Erythroblast (primary cell): ENCODE results near the gene UVSSA.

ENCODE experiments used
- DNase-seq, 2 experiments: peaks; one replicate each; lab custom pipeline; 2025; lab: John Stamatoyannopoulos, UW
- GATA1 ChIP-seq: IDR thresholded peaks from 2 replicates; pipeline ENCODE4 v1.6.1; 2011; ENCODE audit warnings: low read depth, mild to moderate bottlenecking, control low read depth, low read length, moderate library complexity
- POLR2A ChIP-seq: IDR thresholded peaks from 2 replicates; pipeline ENCODE4 v1.6.1; 2011; ENCODE audit warnings: mild to moderate bottlenecking, low read length

The UVSSA gene, protein sequence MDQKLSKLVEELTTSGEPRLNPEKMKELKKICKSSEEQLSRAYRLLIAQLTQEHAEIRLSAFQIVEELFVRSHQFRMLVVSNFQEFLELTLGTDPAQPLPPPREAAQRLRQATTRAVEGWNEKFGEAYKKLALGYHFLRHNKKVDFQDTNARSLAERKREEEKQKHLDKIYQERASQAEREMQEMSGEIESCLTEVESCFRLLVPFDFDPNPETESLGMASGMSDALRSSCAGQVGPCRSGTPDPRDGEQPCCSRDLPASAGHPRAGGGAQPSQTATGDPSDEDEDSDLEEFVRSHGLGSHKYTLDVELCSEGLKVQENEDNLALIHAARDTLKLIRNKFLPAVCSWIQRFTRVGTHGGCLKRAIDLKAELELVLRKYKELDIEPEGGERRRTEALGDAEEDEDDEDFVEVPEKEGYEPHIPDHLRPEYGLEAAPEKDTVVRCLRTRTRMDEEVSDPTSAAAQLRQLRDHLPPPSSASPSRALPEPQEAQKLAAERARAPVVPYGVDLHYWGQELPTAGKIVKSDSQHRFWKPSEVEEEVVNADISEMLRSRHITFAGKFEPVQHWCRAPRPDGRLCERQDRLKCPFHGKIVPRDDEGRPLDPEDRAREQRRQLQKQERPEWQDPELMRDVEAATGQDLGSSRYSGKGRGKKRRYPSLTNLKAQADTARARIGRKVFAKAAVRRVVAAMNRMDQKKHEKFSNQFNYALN

DNA sequence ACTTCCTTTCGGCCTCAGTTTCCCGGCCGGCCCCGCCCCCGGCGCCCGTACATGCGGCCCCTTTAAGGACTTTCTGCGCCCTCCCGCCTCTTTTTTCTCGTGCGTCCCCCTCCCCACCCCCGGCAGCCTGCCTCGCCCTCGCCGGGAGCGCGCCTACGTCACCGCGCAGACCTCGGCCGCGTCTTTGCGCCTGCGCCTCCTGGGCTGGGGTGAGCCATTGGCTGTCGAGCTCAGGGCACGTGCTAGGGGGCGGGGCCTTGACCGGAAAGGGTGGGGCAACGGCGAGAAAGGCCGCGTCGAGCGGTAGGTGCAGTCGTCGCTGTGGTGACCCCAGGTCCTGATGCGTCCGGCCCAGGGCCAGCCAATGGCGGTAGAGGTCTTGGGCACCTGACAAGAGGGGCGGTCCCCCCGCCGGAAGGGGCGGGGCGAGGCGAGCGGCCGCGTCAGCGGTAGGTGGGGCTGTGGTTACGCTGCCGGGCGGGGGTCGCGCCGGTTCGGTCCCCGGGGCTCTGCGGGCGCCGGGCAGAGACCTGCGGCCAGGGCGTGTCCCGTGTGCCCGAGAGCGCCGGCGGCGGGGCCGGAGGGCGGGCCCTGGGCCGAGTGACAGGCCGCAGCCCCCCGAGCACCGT lies at the start of gene UVSSA:
TSS of gene UVSSA (plus strand) at position 428 of the 629 bp plus-strand sequence. CDS start 884 bp downstream, outside the sequence.
- peak; percentile 100 for DNase-seq
- no peak for TF ChIP-seq GATA1
- peak; percentile 88 for TF ChIP-seq POLR2A

DNA sequence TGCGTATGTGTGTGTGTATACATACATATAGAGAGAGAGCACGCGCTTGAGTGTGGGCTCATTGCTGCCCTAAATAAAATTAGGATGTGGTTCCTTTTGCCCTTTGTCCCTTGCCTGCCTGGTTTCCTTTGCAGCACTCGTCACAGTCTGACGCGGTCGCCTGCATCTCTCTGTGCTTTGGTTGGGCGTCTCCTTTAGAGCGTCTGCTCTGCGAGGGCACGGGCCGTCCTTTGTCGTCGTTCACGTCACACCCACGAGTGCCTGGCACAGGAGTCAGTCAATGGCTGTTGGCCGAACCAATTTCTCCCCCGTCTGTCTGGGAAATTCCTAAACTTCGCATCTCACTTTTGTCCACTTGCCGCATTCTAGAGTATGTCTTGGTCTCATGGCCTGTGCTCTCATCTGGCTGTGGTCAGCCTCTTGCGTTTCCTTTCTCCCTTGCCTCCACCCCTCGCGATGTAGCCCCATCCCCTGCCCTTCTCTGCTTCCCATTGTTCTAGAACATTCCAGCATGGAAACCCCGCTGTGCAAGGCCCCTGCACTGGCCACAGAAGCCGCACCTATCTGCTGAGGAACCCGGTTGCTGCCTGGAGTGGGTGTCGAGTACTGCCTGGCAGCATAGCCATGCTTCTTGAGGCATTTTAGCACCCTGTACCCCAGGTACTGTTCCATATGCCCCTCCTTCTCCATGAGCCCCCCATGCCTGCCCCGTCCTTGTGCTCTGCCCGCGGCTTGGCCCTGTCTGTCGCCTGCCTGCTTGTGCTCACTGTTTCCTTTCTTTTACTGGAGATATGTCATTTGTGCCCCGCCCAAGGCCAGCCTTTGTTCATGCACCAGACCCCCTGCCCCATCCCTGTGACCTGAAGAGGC lies 49.3 kb upstream of the UVSSA start:
- DNase-seq: no peak
- no peak for TF ChIP-seq GATA1
- TF ChIP-seq POLR2A: no peak

DNA sequence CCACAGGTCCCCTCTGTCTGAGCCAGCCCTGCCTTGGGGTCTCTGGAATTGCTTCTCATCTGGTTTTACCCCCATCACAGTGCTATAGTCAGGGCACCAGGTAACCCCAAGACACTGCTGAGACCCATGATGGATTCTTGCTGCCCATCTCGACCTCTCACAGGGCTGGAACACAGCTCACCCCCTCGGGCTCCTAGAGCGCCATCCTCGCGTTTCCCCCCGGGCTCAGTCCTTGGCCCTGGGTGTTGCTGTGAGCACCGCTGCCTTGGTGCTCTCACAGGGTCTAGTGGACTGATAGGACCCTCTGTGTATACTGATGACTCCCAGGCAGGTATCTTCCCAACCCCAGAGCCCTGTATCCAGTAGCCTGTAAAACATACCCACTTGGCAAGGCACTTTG lies 48.5 kb upstream of the UVSSA start:
- TF ChIP-seq POLR2A (no peak), GATA1 (no peak)
- DNase-seq: no peak

DNA sequence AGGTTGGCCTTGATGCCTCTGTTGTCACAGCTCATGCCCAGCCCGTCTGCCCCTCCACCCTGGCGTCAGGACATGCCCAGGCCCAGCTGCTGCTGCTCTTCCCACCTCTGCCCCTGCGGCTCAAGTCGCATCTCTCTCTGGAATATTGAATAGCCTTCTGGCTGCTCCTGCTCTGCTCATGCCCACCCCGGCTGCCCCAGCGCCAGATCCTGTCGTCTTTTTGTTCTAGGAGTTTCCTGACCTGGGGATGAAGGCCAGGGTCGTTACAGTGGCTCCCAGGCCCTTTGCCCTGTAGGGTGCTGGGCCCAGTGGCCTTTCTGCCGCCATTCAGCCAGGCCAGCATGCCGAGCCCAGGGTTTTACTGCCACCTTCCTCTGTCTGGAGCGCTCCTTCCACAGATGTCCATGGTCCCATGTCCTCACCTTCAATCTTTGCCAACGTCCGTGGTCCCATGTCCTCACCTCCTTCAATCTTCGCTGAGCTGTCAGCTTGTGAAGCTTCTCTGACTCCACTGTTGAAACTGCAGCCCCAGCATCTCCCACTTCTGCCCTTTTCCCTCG lies 47.6 kb upstream of the UVSSA start:
- no peak for DNase-seq
- TF ChIP-seq GATA1: no peak
- TF ChIP-seq POLR2A: no peak

DNA sequence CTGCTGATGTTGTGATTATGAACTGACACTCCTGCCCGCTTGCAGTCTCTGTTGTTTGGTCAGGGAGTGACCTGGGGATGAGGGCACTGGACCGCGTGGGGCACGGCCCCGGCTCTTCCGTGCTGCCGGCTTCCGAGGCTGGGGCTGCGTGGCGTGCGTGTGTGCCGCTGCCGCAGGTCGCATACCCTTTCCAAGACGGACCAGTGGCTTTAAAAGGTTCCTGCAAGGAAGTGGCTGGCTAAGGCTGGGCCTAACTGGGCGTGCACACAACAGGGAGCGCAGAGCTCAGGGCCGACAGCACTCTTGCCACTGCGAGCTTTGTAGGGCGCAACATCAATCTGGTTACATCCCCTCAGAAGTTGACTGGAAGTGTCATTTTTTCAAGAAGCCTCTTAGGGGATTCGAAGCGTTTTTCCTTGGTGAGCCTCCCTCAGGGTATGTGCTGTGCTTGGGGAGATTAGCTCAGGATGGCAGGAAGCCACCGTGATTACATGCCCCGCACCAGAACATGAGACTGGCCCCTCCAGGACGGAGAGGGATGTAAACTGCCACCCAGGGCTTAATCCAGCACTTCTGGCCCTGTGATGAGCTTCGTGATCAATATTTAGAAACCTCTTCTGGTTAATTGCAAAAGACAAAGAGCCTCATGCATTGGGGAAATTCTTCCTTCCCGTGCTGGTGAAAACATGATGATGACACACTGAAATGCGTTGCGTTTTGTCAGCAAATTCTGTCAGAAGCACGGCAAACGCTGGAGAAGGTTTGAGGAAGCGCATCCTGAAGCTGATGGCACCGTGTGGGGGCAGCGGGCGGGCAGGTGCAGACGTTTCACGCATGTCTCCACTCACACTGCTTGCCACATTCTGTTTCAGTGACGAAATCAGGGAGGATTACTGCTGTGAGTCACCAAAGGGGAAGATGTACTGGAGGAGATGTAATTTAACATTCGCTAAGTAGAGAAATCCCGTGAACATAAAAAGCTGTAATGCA lies 46.2 kb upstream of the UVSSA start:
- no peak for TF ChIP-seq GATA1
- no peak for TF ChIP-seq POLR2A
- DNase-seq: no peak

DNA sequence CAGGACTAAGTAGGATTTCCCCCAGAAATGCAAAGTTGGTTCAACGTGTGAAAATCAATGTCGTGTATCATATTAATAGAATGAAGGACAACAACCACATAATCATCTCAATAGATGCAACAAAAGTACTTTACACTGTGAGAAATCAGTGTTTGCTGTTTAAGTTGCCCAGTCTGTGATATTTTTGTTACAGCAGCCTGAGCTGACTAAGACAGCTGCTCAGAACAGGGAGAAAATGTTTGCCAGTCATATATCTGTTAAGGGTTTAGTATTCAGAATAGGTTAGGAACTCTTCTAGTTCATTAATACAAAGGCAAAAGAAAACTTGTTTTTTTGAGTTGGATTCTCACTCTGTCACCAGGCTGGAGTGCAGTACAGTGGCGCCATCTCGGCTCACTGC lies 44.8 kb upstream of the UVSSA start:
- no peak for DNase-seq
- TF ChIP-seq POLR2A (no peak), GATA1 (no peak)

DNA sequence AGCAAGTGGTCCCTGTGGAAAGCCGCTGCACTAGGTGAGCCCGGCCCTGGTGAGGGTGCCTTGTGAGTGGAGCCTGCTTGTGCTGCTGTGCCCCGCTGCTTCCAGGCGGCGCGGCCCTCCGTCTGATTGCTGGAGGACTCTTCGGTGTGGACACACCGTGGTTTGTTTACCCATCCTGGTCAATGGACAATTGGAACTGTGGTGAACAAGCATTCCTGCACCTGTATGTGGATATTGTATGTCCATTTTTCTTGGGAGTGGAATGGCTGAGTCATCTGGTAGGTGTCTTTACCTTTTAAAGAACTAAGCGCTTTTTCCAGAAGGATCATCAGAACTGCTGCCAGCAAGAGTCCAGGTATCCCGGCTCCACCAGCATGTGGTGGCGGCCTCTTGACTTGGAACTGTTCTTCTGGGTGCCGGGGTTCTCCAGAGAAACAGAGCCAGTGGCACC lies 41.7 kb upstream of the UVSSA start:
- DNase-seq: no peak
- TF ChIP-seq POLR2A: no peak

DNA sequence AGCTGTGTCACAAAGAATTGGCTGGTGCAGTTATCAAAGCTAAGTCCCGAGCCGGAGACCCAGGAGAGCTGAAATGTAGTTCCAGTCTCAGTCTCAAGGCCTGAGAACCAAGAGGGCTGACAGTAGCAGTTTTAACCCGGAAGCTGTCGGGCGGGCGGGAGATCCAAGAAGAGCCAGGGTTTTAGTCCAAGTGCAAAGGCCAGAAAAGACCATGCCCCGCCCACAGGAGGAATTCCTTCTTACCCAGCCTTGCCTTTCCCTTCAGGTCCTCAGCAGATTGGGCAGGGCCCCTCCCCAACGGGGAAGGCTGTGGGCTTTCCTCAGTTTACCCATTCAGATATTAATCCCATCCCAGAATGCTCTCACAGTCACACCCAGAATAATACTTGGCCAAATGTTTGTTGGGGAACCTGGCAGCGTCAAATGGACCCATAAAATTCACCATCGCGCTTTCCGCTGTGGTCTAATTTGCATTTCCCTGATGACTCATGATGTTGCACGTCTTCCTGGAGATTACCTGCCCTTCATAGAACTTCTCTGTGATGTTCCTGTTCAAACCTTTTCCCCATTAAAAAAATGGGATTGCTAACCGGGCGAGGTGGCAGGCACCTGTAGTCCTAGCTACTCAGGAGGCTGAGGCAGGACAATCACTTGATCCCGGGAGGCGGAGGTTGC lies 41.1 kb upstream of the UVSSA start:
- TF ChIP-seq GATA1 (no peak), POLR2A (no peak)
- DNase-seq: no peak

DNA sequence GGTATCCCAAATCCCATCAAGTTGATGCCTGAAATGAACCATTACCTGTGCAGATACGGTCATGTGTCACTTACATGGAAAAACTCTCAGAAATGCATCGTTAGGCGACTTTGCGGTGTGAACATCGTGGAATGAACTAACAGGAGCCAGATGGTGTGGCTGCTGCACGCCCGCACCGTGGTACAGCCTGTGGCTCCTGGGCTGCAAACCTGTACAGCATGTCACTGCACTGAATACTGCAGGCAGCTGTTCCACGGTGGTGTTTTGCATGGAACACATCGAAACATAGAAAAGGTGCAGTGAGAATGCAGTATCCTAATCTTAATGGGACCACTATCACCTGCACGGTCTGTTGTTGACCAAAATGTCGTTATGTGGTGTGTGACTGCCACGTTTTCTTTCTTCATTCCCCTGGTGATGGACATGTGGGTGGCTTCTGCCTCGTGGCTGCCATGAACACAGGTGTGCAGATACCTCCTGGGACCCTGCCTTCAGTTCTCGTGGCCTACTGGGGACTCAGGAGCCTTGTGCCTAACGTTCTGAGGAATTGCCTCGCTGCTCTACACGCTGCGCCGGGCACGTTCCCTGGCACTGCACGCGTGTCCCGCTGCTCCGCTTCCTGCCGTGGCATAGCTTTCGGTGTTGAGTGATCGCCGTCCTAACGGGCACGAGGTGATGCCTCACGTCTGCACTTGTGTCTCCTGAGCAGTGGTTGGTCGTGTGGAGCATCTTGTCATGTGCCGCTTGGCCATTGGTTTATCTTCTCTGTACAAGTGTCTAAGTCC lies 38.9 kb upstream of the UVSSA start:
- TF ChIP-seq GATA1 (no peak), POLR2A (no peak)
- no peak for DNase-seq

DNA sequence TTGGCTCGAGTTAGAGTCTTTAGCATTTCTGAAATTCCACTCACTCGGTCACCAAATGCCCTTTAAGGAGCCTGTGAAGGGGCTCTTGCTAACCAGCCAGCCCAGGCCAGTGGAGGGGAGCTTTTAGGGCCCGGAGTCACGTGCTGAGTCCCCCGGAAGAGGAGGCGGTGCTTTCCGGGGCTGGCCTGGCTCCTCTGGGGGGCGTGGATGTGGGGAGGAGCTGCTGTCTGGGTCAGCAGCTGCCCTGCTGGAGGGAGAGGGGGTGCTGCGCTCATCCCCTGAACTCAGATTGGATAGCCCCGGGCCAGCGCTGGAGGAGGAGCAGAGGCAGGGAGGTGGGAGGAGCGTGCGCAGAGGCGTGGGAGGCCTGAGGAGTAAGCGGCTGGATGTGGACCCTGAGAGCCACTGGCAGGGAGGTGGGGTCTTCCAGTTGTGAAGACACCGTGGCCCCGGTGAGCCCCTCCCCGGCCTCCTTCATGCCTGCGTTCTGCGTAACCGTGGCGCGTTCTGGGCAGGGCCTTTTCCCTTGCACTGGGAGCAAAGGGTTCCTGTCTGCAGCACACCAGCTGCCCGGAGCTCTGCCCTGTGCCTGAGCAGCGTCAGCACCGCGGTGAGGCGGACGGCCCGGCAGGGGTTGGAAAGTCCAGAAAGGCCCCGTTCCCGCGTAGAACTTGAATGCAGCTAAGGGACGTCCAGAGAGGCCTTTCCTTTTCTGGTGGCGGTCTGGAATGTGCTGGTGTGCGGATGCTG lies 37.6 kb upstream of the UVSSA start:
- peak; percentile 70 to 83 for DNase-seq
- TF ChIP-seq GATA1 (no peak), POLR2A (no peak)
